Neural progenitor cell (in vitro differentiated cells): ENCODE data around the gene MACROD2.

ENCODE experiments used
- EZH2 ChIP-seq: fragments of 200-600 bp; sonication (generic); IDR thresholded peaks from 2 replicates; pipeline ENCODE4 v1.6.1; 2017; ENCODE audit warnings: antibody characterized with exemption, mild to moderate bottlenecking, moderate library complexity
- EZH2phosphoT487 ChIP-seq: fragments of 200-600 bp; sonication (generic); IDR thresholded peaks from 2 replicates; pipeline ENCODE4 v1.6.1; 2017; ENCODE audit warnings: antibody characterized with exemption
- TF ChIP-seq, protein P1 (sequence below): fragments of 200-600 bp; sonication (generic); IDR thresholded peaks from 2 replicates; pipeline ENCODE4 v1.5.1; 2017; ENCODE audit warnings: antibody characterized with exemption, mild to moderate bottlenecking

DNA sequence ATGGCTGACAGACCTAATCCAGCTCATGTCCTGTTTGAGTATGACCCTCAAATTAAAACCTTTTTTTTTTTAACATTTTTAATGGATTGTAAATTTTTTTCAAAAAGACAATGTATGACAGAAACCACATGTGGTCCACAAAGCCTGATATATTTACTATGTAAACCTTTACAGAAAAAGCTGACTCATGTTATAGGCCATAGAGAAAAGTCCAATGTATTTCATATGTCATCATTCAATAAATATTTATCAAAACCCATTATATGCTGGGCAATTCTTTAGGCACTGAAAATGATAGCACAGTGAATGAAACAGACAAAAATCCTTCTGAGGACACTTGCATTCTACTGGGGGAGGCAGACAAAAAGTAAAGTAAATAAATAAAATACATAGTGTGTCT lies 1168.3 kb downstream of the MACROD2 start:
- TF ChIP-seq, protein P1, sequence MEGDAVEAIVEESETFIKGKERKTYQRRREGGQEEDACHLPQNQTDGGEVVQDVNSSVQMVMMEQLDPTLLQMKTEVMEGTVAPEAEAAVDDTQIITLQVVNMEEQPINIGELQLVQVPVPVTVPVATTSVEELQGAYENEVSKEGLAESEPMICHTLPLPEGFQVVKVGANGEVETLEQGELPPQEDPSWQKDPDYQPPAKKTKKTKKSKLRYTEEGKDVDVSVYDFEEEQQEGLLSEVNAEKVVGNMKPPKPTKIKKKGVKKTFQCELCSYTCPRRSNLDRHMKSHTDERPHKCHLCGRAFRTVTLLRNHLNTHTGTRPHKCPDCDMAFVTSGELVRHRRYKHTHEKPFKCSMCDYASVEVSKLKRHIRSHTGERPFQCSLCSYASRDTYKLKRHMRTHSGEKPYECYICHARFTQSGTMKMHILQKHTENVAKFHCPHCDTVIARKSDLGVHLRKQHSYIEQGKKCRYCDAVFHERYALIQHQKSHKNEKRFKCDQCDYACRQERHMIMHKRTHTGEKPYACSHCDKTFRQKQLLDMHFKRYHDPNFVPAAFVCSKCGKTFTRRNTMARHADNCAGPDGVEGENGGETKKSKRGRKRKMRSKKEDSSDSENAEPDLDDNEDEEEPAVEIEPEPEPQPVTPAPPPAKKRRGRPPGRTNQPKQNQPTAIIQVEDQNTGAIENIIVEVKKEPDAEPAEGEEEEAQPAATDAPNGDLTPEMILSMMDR: no peak
- no peak for TF ChIP-seq EZH2phosphoT487
- no peak for TF ChIP-seq EZH2
